Measurements from ENCODE around the gene KTN1.

The KTN1 gene

DNA sequence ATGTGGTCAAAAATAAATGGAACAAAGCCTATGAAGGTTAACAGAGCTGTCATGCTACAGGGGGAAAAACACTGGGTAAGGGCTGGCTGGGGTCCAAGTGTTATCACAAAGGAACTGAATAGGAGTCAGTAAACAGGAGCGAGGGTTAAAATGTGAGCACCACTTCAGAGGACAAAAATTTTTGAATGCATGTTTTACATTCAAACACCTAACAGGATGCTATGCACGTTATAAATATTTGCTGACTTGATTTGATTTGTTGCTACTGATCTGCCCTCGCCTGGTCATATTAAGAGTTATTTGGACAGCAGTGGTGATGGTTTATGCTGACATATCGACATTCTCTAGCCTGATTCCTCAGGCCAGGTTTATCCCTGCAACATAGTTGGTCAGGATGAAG, 7.4 kb upstream of the KTN1 start:
- DNase-seq, result no peak

DNA sequence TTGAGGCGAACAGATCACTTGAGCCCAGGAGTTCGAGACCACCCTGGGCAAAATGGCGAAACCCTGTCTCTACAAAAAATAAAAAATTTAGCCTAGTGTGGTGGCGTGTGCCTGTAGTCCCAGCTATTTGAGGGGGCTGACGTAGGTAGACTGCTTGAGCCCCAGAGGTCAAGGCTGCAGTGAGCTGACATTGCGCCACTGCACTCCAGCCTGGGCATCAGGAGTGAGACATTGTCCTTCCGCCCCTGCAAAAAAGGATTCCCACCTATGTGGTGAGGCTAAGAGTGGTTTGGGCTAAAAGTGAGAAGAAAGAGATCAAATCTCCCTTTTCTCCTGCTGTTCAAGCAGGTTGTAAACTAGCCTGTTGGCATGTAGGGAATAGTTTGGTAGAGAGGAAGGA, 5.0 kb upstream of the KTN1 start:
- DNase-seq, result no peak

DNA sequence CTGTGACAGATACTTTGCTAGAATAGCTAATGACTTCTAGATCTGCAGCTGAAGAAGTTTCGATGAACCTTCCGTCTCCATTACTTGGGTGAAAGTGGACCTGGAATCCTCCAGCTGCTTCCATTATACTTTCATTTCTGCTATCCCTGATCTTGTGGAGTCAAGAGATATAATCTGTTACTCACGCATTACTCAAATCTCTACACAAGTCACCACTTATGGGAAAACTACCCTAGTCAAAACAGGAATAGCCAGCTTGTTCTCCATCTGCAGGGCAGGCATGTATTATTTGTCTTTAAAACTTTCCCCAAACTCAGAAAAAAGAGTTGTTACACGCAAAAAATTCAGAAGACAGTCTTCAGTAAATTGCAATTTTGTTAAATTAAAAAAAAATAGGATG, 2.8 kb upstream of the KTN1 start:
- no peak for DNase-seq

DNA sequence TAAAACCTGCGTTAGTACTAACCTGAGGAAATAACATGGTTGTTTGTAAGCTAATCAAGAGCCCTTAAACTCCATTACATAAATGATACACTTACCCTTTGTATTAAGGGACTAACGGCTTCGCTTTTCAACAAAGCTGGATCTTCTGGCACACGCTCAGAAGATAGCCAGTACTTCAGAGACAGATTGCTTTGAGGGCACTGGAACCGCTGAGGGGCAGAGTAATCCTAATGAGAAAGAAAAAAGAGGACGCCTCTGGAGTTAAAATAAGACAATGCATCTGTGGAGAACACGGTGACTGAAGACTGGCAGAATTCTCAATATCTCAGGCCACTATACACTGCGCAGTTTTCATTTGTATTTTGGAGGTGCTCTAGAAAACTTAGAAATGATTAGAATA, 1.5 kb upstream of the KTN1 start:
- DNase-seq, result no peak

DNA sequence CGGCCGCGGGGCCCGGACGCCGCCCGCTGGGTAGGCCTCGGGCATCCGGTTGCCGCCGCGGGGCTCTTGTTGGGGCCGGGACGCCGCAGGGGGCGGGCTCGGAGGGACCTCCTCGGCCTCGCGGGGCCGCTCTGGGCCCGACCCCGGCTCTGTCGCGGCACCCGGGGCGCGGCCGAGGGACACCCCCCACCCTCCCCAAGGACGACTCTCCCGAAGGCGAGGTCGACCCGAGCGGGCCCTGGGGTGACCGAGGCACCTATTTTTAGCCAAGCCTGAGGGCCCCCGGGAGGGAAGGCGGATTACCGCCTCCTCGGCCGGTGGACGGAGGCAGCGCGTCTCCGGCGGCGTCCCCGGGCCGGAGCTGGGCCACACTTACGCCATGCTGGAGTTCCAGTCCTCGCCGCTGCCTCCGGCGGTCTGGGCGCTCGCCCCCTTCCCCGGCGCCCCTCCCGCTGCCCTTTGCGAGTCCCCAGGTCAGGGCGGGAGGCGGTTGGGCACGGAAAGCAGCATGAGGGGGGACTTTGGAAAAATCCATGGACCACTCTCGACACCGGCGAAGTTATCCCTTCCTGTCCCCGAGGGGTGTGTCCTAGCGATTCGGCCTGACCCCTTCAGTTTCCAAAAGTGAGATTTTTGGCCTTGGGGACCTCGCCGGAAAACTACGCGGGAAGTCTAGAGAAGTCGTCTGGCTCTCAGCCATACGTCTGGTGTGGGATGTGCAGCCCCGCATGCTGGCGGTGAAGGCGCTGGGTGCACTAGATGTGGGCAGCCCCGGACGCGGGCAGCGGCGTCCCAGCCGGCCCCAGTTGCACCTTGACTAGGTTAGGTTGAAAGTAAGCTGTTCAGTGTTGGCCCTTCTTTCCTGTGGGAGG, 699 bp downstream of the KTN1 start:
- peak; percentile 85 for DNase-seq

DNA sequence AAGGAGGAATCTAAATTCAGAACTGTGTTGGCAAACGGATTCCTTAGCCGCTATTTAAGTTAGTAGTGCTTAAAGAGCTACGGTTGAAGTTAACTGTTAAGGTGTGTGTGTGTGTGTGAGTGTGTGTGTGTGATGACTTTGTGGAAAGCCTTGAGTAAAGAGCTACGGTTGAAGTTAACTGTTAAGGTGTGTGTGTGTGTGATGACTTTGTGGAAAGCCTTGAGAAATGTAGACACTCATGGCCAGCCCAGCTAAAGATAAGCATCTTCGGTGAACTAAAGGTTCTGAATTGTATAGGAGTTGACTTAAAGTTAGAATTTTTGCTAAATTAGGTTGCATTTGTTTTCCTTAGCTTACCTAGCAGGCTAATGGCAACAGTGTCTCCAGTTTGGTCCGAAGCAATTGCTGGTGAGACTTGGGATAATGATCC, 1.4 kb downstream of the KTN1 start:
- no peak for DNase-seq

DNA sequence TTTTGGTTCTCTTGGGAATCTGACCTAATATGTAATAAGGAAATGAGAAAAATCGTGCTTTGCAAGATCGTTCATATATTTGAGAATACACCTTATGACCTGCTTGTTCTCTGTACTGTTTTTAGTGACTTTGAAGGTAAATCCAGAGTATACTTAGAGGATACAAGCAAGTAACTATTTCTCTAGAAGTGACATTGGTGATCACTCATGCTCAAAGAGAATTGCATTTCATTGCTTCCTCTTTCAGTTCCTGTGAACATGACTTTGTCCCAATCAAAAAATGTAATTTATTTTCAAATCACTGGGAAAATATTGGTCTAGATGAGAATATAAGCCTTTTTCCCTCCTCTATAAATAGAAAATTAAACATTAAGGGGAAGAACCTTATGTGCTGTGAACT, 2.7 kb downstream of the KTN1 start:
- DNase-seq, result no peak

DNA sequence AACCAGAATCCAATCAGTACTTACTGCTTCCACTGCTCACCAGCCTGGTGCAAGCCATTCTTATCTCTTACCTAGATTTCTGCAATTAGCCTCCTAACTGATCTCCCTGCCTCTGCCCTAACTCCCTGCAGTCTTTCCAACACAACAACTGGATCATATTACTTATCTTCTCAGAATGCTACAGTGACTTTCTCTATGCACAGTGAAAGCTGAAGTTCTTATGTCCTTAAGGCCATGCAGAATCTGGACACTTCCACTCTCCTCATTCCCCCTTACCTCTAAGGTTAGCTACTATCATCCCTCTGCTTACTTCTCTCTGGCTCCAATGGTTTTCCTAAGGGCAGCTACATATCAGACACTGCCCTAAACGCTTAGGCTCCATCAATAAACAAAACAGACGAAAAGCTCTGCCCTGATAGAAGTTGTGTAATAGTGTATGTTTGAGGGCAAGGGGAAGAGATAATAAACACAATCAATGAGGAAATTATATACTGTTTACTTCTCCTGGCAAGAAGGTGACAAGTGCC, 4.0 kb downstream of the KTN1 start:
- DNase-seq, result no peak

DNA sequence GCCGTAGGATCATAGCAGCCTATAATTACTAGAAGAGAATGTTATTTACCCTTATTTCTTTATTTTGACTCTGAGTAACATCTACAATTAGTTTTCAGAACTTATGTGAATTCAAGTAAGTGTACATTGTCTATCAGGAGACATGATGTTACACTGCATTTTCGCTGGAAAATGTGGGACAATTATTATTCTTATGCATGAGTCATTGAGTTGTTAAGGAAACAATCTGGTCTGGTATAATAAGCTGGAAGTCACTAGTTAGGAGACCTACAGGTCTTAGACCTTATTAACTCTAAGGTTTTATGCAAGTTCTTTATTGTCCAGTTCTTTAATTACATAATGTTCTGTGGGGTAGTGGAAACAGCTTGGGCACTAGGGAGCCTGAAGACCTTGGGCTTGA, 5.8 kb downstream of the KTN1 start:
- no peak for DNase-seq

DNA sequence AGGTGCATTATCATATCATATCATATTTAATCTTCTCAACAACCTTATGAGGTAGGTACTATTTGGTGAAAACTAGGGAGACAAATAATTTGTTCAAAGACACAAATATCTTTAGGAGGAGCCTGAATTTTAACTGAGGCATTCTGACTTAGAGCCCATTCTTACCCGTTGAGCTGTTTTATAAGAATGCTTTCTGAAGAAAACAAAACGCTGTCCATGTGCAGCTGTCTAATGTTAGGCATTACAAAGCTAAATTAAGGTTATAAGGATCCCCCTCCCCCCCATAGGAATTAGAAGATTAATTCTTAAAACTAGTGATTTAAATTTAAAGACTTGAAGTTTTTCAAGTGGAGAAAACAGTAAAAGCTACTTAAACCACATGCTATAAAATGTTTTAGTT, 6.4 kb downstream of the KTN1 start:
- DNase-seq, result no peak

DNA sequence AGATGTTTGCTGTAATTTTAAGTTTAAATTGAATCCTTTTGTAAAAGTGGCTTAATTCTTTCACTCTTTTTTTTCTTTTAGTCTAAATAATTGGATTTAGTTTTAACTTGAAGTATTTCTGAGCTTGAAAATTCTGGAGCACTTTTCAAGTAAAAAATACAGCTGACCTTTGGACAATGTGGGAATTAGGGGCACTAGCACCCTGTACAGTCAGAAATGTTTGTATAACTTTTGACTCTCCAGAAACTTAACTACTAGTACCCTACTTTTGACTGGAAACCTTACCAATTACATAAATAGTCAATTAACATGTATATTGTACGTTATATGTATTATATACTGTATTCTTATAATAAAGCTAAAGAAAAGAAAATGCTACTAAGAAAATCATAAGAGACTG, 7.8 kb downstream of the KTN1 start:
- no peak for DNase-seq

DNA sequence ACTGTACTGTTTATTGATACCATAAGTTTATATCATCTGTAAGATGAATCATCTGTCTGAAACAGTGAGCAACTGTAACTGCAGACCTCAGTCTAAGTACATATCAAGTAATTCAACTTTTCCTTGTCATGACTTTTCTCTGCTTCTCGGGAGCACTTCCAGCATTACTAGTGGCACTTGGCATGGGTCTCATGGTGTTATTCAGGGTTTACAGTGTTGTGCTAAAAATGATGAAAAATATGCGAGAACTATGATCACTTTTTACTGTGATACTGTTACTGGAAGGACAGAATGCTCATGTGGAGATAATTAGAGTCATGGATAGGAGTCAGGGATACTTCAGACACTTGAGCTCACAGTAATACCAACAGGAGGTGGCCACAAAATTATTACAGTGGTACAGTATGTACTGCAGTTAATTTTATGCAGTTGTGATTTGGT, 8.3 kb downstream of the KTN1 start:
- no peak for DNase-seq

DNA sequence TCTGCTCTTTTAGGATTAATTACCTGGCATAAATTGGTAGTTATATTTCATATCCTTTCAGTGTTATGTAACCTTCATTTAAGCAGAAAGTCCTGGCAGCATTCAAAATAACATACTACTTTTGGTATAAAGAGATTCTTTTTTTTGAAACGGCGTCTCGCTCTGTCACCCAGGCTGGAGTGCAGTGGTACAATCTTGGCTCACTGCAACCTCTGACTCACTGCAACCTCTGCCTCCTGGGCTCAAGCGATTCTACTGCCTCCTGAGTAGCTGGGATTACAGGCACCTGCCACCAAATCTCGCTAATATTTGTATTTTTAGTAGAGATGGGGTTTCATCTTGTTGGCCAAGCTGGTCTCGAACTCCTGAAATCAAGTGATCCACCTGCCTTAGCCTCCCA, 9.2 kb downstream of the KTN1 start:
- DNase-seq, result no peak

DNA sequence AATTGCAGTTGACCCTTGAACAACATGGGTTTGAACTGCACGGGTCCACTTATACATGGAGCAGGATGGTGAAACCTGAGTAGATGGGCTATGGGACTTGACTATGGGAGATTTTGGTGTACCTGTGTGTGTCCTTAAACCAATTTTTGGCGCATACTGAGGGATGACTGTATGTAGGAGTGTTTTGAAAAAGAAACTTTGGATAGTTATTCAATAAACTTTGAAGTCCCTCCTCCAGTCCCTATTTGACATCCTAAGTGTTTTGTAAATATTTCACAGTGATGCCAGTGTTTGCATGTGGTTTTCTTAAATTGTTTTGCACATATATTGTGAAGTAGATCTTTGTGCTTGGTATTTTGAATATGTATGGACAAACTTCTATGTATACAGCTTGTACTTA, 12.4 kb downstream of the KTN1 start:
- DNase-seq, result no peak

DNA sequence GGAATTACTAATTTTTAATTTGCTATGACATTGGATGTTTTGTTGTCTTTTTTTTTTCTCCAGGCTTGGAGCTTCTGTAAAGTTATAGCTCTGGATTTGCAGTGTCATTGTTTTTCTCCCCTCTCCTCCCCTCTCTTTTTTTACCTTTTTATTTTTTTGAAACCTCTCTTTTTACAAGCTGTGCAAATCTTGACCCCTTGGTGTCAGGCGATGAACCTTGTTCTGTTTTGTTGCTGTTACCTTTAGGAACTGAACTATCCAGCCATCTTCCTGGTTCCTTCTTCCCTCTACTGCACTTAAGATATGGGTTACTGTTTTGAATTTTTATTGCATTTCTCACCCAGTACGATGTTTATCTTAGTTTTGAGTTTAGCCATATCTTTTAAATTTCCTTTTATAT, 13.7 kb downstream of the KTN1 start:
- no peak for DNase-seq

DNA sequence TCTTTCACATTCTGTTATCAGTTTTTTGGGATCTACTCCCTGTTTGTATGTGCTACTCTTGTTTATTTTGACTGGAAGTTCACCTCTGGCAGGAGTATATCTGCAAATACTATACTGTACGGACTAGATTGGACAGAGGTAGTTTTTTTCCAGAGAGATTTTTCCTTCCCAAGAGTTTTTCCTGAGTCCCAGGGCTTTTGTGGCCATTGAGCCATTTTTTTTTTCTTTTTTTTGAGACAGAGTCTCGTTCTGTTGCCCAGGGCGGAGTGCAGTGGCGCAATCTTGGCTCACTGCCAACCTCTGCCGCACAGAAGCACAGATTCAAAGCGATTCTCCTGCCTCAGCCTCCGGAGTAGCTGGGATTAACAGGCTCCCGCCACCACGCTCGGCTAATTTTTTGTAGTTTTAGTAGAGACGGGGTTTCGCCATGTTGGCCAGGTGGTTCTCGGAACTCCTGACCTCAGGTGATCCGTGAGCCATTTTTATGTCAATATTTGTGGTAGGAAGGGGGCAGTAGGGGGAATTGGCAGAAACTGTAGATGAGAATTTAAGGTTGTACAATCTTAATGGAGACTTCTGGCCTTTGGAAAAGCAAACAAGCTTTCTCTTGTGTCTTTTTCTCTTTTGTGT, 19.4 kb downstream of the KTN1 start:
- no peak for DNase-seq

DNA sequence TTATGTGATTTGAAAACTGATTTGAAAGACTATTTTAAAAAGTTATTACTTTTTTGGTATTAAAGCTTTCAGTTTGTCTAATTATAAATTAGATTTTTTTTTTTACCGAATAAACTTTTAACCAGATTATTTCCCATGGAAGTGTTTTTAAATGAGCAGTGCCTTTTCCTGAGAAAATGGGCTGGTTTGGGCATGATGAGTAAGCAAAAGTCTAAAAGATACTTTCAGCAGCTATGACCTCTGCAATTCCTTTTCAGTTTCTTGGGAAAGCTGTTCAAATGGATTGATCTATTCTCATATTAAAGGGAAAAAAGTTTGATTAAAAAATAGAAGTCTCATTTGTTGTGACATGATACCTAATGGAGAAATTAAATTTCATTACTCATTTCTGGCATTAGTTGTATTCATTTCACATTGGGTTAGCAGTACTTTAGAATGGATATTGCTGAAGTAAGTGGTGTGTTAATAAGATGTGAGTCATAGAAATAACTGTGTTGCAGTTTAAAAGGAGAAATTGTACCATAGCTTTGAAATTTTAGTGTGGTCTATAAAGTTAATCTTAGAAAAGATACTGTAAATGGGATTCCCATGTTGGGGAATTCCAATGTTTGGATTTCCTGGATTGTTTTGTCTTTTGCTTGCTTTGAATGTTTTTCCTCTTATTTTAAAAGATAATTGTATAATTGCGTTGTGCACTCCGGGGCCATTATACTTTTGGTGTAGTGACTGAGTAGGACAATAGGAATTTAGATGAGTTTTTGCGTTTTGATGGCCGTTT, 21.0 kb downstream of the KTN1 start:
- no peak for DNase-seq

DNA sequence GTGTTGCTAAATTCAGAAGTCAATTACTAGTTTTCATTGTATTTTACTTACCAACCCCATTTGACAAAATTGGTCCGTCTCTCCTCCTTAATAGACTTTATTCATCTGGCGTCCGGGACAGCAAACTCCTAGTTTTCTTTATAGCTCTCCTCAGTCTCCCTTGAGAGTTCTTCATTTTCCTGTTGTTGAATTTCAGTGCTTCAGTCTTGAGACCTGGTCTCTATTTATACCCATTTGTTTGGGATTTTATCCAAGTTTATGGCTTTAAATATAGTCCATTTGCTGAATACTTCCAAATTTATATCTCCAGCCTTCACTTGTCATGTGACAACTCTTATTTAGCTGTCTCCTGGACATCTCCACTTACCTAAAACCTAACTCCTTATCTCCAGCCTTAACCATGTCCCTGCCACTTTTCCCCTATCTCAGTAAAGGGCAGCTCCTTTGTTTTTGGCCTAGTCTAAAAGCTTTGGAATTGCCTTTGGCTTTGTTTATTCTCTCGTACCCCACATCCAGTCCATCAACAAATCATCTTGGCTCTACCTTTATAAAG, 23.5 kb downstream of the KTN1 start:
- no peak for DNase-seq

DNA sequence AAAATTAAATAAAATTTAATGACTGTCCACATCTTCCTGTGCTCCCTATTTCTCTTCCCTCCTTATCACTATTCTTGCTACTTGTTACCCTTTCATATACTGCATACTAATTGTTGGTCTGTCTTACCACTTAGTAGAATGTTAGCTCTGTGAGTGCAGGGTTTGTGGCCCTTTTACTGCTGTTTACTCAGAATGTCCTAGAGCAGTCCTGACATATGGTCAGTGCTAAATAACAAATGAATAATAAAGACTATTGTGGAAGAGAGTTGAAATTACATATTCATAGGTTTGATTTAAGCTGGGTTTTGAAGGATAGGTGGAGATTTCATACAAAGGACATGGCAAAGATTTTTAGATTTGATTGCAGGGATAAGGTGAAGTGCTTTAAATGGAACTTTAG, 24.5 kb downstream of the KTN1 start:
- DNase-seq, result no peak

DNA sequence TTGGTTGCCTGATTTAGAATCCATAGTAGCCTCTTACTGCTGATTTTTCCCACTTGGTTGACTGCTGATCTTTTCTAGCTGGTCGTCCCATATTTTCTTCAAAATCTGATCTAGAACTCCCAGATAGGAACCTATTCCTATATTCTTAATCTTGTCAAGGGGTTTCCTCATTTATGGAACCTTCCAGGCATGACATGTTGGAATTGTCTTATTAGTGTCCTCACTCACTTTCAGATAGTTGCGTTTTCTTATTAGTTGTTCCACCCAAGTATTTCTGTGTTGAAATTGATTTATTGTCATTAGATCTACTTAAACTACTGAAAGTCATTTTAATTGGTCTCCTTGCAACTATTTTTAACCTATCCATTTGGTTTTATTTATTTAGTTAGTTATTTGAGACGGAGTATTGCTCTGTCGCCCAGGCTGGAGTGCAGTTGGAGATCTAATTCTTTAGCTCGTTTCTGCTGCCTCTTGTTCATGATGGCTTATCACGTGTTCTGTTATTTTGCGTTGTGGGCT, 25.0 kb downstream of the KTN1 start:
- DNase-seq, result no peak

DNA sequence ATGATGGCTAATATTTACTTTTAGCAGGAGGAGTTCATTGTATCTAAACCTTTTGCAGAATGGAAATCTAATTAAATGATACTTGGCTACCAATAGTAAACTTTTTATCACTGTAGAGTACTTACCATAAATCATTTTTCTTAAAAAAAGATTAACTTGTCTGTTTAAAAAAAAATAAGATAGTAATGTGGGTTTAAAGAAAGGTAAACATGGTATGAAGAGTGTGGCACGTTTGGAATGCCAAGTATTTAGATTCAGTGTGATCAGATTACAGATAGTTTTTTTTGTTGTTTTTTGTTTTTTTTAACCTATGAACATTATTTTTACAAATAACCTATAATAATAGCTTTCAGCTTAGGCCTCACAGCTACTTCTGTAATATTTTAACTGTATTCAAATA, 25.8 kb downstream of the KTN1 start:
- DNase-seq, result no peak

DNA sequence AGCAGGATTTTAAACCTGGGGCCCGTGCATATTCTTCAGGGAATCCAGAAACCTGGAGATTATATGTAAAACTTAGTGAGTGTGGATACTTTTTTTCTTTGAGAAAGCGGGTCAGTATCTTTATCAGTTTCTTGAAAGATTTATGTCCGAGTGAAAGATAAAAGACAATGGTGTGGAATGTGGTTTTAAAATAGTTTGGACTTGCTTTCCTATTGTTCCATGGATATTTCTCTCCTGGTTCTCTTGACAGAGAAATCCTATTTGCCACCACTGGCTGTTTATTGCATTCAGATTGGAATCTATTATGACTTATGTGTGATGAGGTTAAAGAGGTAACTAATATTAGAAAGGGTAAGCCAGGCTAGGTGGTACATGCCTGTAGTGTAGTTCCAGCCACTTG, 27.4 kb downstream of the KTN1 start:
- DNase-seq, result no peak

DNA sequence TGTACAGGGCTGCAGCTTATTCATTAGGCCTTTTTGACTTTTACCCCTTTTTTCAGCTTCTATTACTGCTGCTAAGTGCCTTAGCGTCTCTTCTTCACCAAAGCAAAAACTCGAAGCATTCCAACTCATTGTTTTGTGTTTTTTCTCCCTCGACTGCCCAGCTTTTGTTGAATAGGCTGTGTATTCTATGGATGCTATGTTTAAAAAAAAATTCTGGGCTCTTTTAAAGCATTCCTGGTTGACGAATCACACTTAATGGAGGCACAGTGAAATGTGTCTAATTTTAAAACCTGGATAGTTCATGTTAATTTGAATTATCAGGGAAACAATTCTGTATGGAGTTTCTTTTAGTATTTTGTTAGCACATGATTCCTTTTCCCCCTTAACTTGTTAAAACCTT, 29.7 kb downstream of the KTN1 start:
- no peak for DNase-seq

Measured in retina (tissue), 1 donor.